Measurements from ENCODE around the gene SKP1. TPM values are rescaled to one million over a fixed set of nuclear protein-coding genes. Genes with fewer than 3 reads are reported as not detected.
A peak's percentile ranks its signal among the peaks of the same experiment; 100 is the strongest.

The SKP1 gene
- total RNA-seq, 2 donors from 2014 or later: 343 to 391 TPM

DNA sequence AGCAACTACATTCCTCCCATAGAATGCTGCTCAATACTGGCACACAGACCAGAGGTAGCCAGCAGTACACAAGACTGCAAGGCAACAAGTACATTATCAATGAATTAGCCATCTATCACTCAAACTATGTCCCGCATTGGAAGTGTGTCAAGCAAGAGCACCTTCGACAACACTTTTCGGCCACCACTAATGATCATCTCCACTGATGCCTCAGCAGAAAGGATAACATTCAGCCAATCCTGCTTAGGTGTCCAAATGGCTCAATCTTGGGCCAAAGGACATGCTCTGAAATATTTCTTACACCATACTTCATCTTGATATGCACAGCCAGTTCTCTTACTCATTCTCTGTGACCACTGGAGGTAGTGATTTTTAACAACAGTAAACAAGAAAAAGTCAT, 25.0 kb downstream of the SKP1 start:
- no peaks in the 10 kb centered on the region for H3K27me3 ChIP-seq (replicated peaks; ENCODE audit: insufficient read depth)
- no peak for DNase-seq (ENCODE audit: low spot score)
- 98% methylated on average over 3 of the region's 3 CpGs for WGBS
- H3K4me3 ChIP-seq: no peak overlapping the region
- H3K4me1 ChIP-seq (replicated peaks): peaks cover 7% of the 10 kb centered on the region
- TF ChIP-seq POLR2A (IDR thresholded peaks at IDR 0.05): no peak
- no peak for TF ChIP-seq POLR2AphosphoS5 (IDR thresholded peaks at IDR 0.05)
- TF ChIP-seq, protein P1, sequence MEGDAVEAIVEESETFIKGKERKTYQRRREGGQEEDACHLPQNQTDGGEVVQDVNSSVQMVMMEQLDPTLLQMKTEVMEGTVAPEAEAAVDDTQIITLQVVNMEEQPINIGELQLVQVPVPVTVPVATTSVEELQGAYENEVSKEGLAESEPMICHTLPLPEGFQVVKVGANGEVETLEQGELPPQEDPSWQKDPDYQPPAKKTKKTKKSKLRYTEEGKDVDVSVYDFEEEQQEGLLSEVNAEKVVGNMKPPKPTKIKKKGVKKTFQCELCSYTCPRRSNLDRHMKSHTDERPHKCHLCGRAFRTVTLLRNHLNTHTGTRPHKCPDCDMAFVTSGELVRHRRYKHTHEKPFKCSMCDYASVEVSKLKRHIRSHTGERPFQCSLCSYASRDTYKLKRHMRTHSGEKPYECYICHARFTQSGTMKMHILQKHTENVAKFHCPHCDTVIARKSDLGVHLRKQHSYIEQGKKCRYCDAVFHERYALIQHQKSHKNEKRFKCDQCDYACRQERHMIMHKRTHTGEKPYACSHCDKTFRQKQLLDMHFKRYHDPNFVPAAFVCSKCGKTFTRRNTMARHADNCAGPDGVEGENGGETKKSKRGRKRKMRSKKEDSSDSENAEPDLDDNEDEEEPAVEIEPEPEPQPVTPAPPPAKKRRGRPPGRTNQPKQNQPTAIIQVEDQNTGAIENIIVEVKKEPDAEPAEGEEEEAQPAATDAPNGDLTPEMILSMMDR (IDR thresholded peaks at IDR 0.05): no peak
- intact Hi-C loops (cut with DNase I): no loop called here
- H3K9me3 ChIP-seq: no peaks in the 10 kb centered on the region
- H3K27ac ChIP-seq: no peak overlapping the region
- no peaks in the 10 kb centered on the region for H3K36me3 ChIP-seq

DNA sequence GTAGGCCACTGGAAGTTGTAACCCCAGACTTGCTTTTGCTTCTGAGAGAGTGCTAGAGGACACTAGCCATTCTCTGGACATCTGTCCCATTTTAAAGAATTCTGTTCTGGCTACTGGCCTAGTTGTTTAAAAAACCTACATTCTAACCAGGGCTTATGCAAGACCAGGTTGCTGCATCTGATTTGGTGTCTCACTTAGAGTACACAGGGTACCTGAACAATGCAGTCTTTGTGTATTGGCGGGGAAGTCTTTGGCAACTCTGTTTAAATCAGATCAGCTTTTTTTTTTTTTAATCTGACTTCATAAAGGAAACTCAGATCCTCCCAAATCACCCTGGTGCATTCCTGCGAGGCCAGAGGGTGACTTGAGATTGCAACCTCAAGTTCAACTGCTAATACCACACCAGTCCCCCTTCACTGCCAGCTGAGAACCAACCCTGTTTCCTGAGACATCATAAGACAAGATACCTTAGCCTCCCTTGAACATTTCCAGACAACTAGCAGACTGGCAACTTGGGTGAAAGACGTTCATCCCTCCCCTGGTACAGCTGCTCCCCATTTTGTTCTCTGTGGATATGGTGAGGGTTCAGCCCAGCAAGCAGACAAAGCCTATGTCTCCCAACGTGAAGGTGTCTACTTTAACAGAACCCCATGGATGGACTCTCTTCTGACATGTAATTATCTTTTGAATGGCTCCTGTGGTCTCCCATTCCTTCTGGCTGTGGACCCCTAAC, 27.0 kb downstream of the SKP1 start:
- 53% methylated on average over 4 of the region's 4 CpGs for whole genome bisulfite sequencing
- peaks cover 7% of the 10 kb centered on the region for H3K4me1 ChIP-seq (replicated peaks)
- peak overlapping the region; percentile 44 to 48 for H3K27ac ChIP-seq
- intact Hi-C loops (cut with DNase I): no loop called here
- peak; percentile 57 for DNase-seq (ENCODE audit: low spot score)
- H3K27me3 ChIP-seq (replicated peaks; ENCODE audit: insufficient read depth): no peaks in the 10 kb centered on the region
- H3K36me3 ChIP-seq: peaks cover 0 to 6% of the 10 kb centered on the region in 2 donors
- no peaks in the 10 kb centered on the region for H3K9me3 ChIP-seq
- TF ChIP-seq, protein P1 (IDR thresholded peaks at IDR 0.05): no peak
- TF ChIP-seq POLR2AphosphoS5 (IDR thresholded peaks at IDR 0.05) (peak; percentile 74), POLR2A (IDR thresholded peaks at IDR 0.05) (no peak)
- H3K4me3 ChIP-seq: no peak overlapping the region

DNA sequence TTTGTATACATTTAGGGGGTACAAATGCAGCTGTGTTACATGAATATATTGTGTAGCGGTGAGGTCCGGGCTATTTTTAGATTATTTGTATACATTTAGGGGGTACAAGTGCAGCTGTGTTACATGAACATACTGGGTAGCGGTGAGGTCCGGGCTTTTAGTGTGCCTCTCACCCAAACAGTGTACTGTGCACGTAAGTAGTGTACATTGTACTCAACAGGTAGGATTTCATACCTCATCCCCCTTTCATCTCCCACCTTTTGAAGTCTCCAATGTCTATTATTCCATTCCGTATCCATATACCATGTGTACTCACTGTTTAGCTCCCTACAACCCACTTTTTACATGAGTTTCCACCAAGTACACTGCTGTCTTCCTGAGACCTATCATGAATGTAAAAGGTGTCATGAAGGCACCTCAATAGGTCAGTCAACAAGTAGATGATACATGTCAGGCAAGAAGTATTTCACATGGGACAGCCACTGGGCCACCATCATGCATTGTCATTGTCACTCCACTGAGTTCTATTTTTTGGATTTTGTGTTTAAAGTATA, 27.7 kb downstream of the SKP1 start:
- 85% methylated on average over 6 of the region's 6 CpGs for WGBS
- Histone ChIP-seq H3K27me3 (replicated peaks; ENCODE audit: insufficient read depth) (no peaks in the 10 kb centered on the region), H3K27ac (peak overlapping the region in 1 of 2 donors; percentile 44), H3K36me3 (peaks cover 0 to 6% of the 10 kb centered on the region in 2 donors), H3K4me3 (no peak overlapping the region), H3K4me1 (replicated peaks) (peaks cover 7% of the 10 kb centered on the region), H3K9me3 (no peaks in the 10 kb centered on the region)
- TF ChIP-seq, protein P1 (IDR thresholded peaks at IDR 0.05): no peak
- TF ChIP-seq POLR2A (IDR thresholded peaks at IDR 0.05) (no peak), POLR2AphosphoS5 (IDR thresholded peaks at IDR 0.05) (no peak)
- DNase-seq (ENCODE audit: low spot score): no peak
- intact Hi-C loops (cut with DNase I): no loop called here

DNA sequence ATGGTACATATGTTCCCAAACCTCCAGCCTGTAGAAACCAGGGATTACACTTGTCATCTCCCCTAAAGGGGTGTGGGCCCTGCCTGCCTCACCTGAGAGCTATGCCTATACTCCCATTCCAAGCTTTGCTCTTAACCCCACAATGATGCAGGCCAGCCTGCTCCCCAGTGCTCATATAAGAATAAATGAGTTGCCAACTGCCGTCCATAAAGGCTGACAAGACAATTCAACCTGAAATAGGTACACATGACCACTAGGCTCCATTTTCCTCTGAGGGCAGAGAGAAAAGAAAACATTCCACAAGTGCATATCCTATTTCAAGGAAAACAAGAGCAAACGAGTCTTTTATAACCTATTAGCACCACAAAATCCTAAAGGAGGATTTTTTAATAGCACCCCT, 28.4 kb downstream of the SKP1 start:
- Histone ChIP-seq H3K4me3 (no peak overlapping the region), H3K9me3 (no peaks in the 10 kb centered on the region), H3K27ac (no peak overlapping the region), H3K4me1 (replicated peaks) (peaks cover 7% of the 10 kb centered on the region), H3K36me3 (peaks cover 0 to 6% of the 10 kb centered on the region in 2 donors), H3K27me3 (replicated peaks; ENCODE audit: insufficient read depth) (no peaks in the 10 kb centered on the region)
- WGBS: 20% methylated on average over 2 of the region's 2 CpGs
- DNase-seq (ENCODE audit: low spot score): no peak
- intact Hi-C loops (cut with DNase I): no loop called here
- no peak for TF ChIP-seq POLR2AphosphoS5 (IDR thresholded peaks at IDR 0.05)
- TF ChIP-seq, protein P1 (IDR thresholded peaks at IDR 0.05): no peak
- TF ChIP-seq POLR2A (IDR thresholded peaks at IDR 0.05): no peak
